HTERT RPE-1 (cell line): ENCODE measurements around the gene BPIFB2.

ENCODE experiments used
- in situ Hi-C: fragments of 300-500 bp; cut with MboI; formaldehyde crosslinking; loops from 4 replicates; pipeline ENCODE4 v1.14.3; 2020; ENCODE audit warnings: low sequenced_read_pairs

Gene BPIFB2

GRCh38 chr20:33005908-33006775, 1.4 kb upstream of the BPIFB2 start:
- in situ Hi-C loops, result no loop called here

GRCh38 chr20:33006776-33007375, 628 bp upstream of the BPIFB2 start:
- in situ Hi-C loops, result no loop called here

DNA sequence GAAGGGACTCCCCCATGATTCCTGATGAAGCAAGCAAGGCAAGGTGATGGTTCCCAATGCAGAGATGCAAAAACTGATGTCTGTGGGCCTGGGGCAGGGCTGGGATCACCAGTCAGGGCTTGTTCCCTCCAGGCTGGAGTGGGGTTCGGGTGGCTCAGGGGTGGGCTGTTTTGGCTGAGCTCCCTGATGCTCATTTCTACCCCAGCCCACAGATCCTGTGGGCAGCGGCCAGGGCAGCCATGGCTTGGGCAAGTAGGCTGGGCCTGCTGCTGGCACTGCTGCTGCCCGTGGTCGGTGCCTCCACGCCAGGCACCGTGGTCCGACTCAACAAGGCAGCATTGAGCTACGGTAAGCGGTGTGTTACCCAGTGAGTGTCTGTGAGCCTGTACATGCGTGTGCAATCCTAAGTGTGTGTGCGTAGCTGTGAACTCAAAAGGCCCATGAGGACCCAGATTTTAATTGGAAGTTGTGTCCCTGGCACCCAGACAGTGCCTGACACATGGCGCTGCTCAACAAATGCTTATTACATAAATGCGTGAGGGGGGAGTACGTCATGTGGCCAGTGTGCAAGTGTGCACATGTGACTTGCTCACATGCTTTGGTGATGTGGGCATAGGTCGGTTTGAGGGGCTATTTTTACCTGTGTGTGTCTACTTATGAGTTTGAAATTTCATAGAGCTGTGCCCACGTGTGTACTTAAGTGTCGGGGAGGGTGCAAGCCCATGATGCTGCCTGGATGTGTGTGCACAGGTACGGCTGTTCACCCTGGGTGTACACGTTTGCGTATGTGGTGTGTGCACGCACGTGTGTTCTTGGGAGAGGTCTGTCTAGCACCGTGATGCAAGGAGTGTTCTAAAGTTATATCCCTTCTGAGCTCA, 1.1 kb downstream of the BPIFB2 start:
- in situ Hi-C loops, result no loop called here

GRCh38 chr20:33009214-33010132, 2.0 kb downstream of the BPIFB2 start:
- in situ Hi-C loops, result no loop called here

DNA sequence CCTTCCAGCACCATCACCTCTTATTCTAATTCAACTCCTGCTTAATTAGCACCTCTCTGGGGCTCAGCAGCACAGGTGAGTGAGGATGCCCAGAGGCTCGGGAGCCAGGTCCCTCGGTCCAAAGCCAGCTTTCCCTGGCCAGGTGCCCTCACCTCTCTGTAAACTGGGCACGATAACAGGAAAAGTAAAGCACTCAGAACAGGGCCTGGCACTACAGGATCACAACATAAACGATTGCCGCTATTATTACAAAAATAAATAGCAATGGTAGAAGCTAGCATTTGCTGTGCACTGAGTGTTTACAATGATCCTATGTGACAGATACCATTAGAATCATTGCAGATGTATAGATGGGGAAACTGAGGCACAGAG, 2.6 kb downstream of the BPIFB2 start:
- in situ Hi-C loops, result no loop called here

DNA sequence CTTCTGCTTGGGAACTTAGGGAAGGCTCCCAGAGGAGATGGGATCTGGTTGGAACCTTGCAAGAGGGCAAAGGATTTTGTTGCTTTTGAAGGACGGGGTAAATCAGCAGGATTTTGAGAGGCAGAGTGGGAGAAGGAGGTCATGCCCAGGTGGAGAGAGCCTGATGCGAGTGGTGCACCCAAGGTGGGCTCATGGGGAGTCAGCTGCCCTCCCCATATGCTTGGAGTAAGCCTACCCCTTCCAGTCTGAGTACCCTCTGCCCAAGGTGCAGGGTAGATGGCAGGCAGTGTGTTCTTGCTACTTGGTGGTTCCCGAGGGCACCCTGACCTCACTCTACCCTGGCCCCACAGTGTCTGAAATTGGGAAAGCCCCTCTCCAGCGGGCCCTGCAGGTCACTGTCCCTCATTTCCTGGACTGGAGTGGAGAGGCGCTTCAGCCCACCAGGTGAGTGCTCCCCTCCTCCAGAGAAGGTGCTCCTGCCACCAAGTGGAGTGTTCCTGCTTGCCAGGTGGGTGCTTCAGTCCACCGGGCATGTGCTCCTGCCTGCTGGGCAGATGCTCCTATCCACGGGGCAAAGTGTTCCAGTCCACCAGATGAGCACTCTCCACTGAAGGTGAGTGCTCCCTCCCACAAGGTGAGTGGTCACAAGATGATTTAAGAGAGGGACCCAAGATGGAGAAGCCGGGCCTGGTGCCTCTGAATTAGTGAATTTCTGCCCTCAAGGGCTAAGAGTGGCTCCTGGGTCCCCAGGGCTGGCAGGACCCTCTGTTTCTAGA, 3.4 kb downstream of the BPIFB2 start:
- in situ Hi-C loops, result no loop called here

DNA sequence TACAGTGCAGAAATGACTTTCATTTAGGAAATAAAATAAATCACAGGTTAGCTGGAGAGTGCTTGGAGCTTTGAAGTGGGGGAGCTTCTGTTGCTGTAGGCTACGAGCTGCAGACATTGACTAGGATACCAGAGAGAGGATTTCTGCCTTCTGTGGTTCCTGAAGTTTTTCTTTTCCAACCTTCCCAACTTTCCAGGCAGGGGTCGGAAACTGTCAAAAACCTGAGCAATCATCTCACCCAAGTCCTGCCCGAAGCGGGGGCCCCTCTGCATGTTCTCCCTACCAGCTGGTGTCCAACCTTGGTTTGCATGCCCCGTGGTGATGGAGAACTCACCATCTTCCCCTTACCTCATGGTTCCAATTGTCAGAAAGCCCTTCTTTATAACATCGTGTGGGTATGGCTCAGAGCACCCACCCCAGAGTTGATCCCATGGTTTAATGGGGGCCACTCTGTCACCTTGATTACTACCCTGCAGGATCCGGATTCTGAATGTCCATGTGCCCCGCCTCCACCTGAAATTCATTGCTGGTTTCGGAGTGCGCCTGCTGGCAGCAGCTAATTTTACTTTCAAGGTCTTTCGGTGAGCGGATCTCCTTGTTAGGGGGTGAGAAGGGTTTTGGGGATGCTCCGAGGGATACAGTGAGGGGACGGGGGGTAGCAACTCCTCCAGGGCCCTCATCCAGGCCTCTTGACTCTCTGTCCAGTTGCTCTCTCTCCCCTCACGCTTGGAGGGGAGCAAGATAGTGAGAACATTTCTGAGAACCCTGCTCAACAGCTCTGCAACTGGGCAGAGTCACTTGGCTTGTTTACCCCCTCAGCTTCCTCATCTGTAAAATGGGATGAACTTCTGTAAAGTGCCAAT, 5.1 kb downstream of the BPIFB2 start:
- in situ Hi-C loops, result no loop called here

- in situ Hi-C loops, result no loop called here
Observed at GRCh38 chr20:33013701-33014326, 6.3 kb downstream of the BPIFB2 start.

DNA sequence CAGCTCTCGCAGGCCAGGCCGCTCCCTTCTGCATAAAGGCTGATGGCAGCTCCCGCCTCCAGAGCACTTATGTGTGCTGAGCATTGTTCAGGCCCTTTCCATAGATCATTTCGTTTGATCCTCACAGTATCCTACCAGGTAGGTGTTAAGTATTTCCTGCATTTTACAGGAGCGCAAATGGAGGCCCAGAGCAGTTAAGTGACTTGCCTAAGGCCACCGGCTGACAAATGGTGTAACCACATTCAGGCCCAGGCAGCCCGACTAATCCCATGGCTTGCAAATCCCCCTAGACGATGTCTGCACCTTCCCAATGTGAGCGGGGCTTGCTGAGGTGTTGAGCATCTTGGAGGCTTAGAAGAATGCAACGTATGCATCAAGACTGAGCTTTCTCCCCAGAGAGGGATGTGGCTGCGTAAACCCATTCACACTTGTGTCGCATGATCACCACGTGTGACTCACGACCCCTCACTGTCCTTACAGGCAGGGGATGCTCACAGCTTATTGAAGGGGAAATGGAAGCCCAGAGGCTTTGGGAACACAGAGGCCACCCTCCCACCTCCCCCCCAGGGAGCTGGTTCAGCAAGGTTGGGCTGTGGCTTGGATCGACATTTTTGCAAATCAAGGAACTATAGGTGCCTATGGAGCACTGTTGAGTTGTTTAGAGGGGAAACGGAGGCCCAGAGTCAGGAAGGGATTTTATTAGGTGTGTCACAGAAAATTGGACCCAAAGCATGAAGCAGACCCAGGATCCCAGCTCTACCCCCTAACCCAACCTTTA, 7.0 kb downstream of the BPIFB2 start:
- in situ Hi-C loops, result no loop called here

DNA sequence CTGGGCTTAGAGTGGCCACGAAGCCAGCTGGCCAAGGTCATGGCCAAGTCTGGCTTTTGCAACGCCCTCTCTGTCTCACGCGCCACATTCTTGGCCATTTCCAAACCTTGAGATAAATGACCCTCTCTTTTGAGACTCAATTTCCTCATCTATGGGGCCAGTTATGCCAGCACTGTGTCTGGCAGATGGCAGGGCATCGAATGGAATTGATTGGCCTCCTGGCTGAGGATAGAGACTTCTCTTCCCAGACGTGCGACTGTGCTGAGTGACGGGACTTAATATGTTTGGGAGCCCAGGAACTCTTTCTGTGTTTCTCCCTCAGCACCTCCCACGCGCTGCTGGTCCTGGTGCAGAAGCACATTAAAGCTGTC, 7.6 kb downstream of the BPIFB2 start:
- in situ Hi-C loops, result no loop called here

DNA sequence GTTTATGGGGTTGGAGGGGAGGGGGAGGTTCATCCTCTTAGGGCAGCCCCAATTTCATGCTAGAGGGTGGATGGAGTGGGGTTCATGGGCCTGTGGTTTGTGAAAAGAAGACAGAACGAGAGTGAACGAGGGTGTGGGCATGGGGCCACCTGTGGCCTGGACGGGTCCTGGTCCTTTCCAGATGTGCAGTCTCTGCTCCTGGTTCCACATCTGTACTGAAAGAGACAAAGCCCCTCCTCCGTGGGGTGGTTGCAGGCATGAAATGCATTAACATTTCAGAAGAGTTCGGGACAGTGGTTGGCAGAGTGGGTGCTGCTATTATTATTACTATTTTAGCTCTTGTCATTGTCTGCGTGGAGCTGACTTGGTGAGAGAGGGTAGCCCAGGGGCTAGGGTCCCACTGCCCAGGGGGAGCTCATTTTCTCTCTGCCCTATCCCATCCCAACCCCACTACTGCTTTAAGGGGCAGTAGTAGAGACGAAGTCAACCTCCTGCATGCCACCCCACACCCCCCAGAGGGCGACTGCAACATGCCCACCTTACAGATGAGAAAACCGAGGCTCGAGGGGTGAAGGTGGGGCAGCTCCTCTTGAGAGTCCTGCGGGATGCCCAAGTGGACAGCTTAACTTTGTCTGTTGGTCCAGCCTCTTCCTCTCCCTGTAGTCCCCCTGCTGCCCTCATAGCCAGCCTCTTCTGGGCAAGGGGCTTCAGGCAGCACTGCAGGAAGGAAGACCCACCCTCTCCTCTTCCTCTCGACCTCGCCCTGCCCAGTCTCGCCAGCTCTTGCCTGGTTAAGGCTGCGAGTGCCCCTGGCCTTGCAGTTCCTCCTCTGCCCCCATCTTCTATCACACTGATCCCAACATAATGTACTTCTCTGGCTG, 8.4 kb downstream of the BPIFB2 start:
- in situ Hi-C loops, result no loop called here

GRCh38 chr20:33016581-33017109, 9.1 kb downstream of the BPIFB2 start:
- in situ Hi-C loops, result no loop called here

DNA sequence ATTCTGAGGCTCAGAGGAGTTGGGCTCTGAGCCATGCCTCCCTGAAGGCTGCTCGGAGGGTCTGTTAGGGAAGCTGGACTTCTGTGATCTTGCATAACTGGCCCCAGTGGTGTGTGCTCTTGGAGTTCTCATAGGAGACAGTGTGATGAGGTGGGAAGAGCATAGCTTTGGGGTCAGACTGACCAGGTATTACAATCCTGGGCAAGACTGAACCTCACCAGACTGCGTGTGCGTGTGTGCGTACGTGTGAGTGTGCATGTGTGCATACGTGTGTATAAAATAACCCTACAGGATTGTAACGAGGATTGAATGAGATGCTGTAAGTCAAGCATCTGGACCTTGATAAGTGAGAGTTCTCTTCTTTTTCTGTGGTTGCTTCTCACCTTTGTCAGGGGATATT, 10.0 kb downstream of the BPIFB2 start:
- in situ Hi-C loops, result no loop called here

GRCh38 chr20:33018169-33018931, 10.8 kb downstream of the BPIFB2 start:
- in situ Hi-C loops, result no loop called here

GRCh38 chr20:33019465-33020277, 12.2 kb downstream of the BPIFB2 start:
- in situ Hi-C loops, result no loop called here
